Activated CD4-positive, alpha-beta T cell treated with anti-CD3 and anti-CD28 coated beads for 36 hours (primary cell): ENCODE data around the gene OBI1. TPM values are rescaled to one million over a fixed set of nuclear protein-coding genes. Genes with fewer than 3 reads are reported as not detected.

Experiments used
- ATAC-seq: fragments of 200-7000 bp; cut with Tn5 transposase; one replicate; pipeline ENCODE4 v1.10.0; 2021; ENCODE audit warnings: mild to moderate bottlenecking, moderate library complexity
- CTCF ChIA-PET: fragments of 350-600 bp; sonication (Branson Sonifier 250); formaldehyde crosslinking; loops from one replicate; lab custom pipeline; 2021; ENCODE audit warnings: antibody characterized with exemption; lab: Charles Lee
- POLR2A ChIA-PET: fragments of 350-600 bp; sonication (Branson Sonifier 250); formaldehyde crosslinking; loops from one replicate; lab custom pipeline; 2021; ENCODE audit warnings: antibody characterized with exemption, inconsistent platforms; lab: Charles Lee
- DNase-seq: peaks from one replicate; pipeline ENCODE4 v3.0.0-alpha.2; 2020
- H3K27ac Mint-ChIP-seq: one replicate; pipeline ENCODE4 v1.8.0; 2021; ENCODE audit warnings: mixed read lengths
- H3K27me3 Mint-ChIP-seq: one replicate; pipeline ENCODE4 v1.8.0; 2021; ENCODE audit warnings: mixed read lengths
- H3K36me3 Mint-ChIP-seq: one replicate; pipeline ENCODE4 v1.8.0; 2021; ENCODE audit warnings: low read depth, mixed read lengths
- H3K4me1 Mint-ChIP-seq: one replicate; pipeline ENCODE4 v1.8.0; 2021; ENCODE audit warnings: mixed read lengths
- H3K4me3 Mint-ChIP-seq: one replicate; pipeline ENCODE4 v1.8.0; 2021; ENCODE audit warnings: mild to moderate bottlenecking, moderate library complexity, mixed read lengths
- H3K9me3 Mint-ChIP-seq: one replicate; pipeline ENCODE4 v1.8.0; 2021; ENCODE audit warnings: low read depth, mixed read lengths
- intact Hi-C, 2 experiments: fragments of 100-400 bp; cut with DNase I in 1 of 2; cut with micrococcal nuclease in 1 of 2; formaldehyde crosslinking; loops; one replicate each; pipeline versions ENCODE4 v1.14.2 to v1.15.1; 2022 to 2024; cut with DNase I, micrococcal nuclease
- total RNA-seq, 2 experiments: library from RNA; stranded (reverse); gene quantifications; one replicate each; pipeline ENCODE4 v1.2.3, GENCODE V29; 2021

Gene OBI1, protein sequence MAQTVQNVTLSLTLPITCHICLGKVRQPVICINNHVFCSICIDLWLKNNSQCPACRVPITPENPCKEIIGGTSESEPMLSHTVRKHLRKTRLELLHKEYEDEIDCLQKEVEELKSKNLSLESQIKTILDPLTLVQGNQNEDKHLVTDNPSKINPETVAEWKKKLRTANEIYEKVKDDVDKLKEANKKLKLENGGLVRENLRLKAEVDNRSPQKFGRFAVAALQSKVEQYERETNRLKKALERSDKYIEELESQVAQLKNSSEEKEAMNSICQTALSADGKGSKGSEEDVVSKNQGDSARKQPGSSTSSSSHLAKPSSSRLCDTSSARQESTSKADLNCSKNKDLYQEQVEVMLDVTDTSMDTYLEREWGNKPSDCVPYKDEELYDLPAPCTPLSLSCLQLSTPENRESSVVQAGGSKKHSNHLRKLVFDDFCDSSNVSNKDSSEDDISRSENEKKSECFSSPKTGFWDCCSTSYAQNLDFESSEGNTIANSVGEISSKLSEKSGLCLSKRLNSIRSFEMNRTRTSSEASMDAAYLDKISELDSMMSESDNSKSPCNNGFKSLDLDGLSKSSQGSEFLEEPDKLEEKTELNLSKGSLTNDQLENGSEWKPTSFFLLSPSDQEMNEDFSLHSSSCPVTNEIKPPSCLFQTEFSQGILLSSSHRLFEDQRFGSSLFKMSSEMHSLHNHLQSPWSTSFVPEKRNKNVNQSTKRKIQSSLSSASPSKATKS
- total RNA-seq: 10 to 100 TPM; 20.5 to 20.6 TPM

DNA sequence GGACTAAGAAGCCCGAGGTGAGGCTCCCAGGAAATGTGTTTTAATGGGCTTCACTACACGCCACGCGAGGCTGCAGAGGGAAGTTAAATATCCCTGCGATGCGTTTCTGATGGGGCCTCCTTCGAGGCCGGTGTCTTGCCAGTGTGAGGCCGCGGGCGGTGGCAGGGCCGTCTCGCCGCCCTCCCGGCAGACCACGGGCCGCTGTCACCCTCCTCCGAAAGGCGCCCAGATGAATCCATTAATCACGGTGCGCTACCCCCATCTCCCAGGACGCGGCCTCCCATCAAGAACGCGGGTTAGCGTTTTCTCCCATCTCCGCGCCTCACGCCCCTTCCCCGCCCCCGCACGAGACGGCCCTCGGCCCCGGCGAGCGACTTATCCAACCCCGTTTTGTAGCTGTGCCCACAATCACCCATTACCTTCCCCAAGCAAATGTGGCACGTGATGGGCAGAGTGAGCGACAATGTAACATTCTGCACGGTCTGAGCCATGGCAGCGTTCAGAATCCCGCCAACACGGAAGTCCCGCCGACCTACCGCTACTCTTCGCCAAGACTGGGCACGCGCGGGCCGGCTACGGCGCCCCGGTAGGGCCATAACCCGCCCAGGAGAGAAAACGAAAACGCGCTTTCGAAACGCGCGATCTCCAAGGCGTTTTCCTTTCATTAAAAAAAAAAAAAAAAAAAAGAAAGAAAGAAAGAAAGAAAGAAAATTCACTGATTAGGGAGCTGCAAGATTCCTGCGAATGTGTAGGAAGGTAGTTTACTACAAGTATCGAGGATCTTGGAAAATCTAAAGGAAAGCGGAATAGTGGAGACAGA, at the start of gene OBI1:
Gene OBI1, minus strand, starts transcription at position 526 of the 820 bp plus-strand sequence. Its CDS starts 35 bp downstream, at position 491.
- peaks cover 33% of the 10 kb centered on the region for H3K4me1 Mint-ChIP-seq
- no peaks in the 10 kb centered on the region for H3K27me3 Mint-ChIP-seq
- H3K36me3 Mint-ChIP-seq: peaks cover 15% of the 10 kb centered on the region
- H3K4me3 Mint-ChIP-seq: peak within 1 kb of the TSS; percentile 85
- intact Hi-C loops: loop anchor here (1.0 to 10.0 kb wide), 8 partner anchors 54 to 1332 kb away; partner anchors contain the start of genes RBM26 (in 2 of the 2), MYCBP2 (in 1 of the 2), POU4F1 (in 1 of the 2) and SLAIN1 (in 1 of the 2)
- H3K9me3 Mint-ChIP-seq: no peaks in the 10 kb centered on the region
- ChIA-PET CTCF (no interaction called here), POLR2A (no interaction called here)
- H3K27ac Mint-ChIP-seq: peak within 1 kb of the TSS; percentile 97
- ATAC-seq (peak; percentile 93), DNase-seq (peak; percentile 94)

DNA sequence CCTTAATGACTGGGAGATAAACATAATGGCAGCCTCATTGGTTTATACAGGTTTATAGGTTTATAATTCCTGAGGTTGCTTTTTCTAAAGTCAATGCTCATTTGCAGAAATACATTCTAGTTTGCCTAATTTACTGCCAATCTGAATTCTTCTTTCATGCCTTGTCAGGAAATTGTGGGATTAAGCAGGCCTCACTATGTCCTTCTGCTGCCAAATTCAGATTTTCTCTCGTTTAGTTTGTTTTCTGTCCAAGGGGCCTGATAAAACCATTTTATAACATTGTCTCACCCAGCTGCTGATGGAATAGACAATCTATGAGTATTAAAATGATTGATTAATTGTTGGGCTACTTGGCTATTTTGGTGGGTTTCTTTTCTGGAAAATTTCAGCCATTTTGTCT, 42.4 kb upstream of the OBI1 start:
- POLR2A ChIA-PET: no interaction called here
- ATAC-seq: no peak
- Mint-ChIP-seq H3K36me3 (no peaks in the 10 kb centered on the region), H3K27me3 (peaks cover 17% of the 10 kb centered on the region), H3K9me3 (peaks cover 1% of the 10 kb centered on the region), H3K4me3 (no peak overlapping the region), H3K4me1 (no peaks in the 10 kb centered on the region), H3K27ac (no peak overlapping the region)
- intact Hi-C loops: no loop called here
- CTCF ChIA-PET: no interaction called here
- no peak for DNase-seq

- POLR2A ChIA-PET: no interaction called here
Measured at GRCh38 chr13:78700121-78700910, 41.4 kb upstream of the OBI1 start.

DNA sequence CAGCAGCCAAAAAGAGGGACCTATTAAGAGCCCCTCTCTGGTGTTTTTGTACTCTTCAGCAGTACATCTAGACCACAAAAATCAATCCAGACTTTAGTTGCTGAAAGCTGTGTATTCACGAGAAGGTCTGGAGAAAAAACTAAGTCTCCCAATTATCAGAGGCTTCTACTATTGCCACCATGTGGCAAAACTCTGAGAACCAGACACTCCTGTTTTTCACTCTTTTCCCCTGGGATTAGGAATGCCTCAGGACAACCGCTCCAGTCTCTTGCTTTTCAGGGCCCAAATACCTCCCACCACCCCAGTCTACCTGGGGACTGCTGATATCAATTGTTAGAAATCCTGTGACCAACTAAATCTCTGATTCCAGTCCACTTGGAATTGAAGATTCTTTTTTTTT, 30.1 kb upstream of the OBI1 start:
- H3K27ac Mint-ChIP-seq: no peak overlapping the region
- peaks cover 13% of the 10 kb centered on the region for H3K27me3 Mint-ChIP-seq
- DNase-seq (no peak), ATAC-seq (no peak)
- CTCF ChIA-PET: no interaction called here
- H3K36me3 Mint-ChIP-seq: no peaks in the 10 kb centered on the region
- H3K9me3 Mint-ChIP-seq: no peaks in the 10 kb centered on the region
- POLR2A ChIA-PET: no interaction called here
- no peak overlapping the region for H3K4me3 Mint-ChIP-seq
- H3K4me1 Mint-ChIP-seq: no peaks in the 10 kb centered on the region
- intact Hi-C loops: no loop called here

More at GRCh38 chr13:78700121-78700910, 41.4 kb upstream of the OBI1 start:
- Mint-ChIP-seq H3K4me3 (no peak overlapping the region), H3K9me3 (peaks cover 1% of the 10 kb centered on the region), H3K27ac (no peak overlapping the region), H3K36me3 (no peaks in the 10 kb centered on the region), H3K27me3 (peaks cover 19% of the 10 kb centered on the region), H3K4me1 (no peaks in the 10 kb centered on the region)
- CTCF ChIA-PET: no interaction called here
- DNase-seq (no peak), ATAC-seq (no peak)
- intact Hi-C loops: no loop called here

- ChIA-PET POLR2A (no interaction called here), CTCF (no interaction called here)
- peaks cover 13% of the 10 kb centered on the region for H3K27me3 Mint-ChIP-seq
- H3K9me3 Mint-ChIP-seq: no peaks in the 10 kb centered on the region
- no peaks in the 10 kb centered on the region for H3K36me3 Mint-ChIP-seq
- no peak overlapping the region for H3K4me3 Mint-ChIP-seq
- intact Hi-C loops: no loop called here
- H3K4me1 Mint-ChIP-seq: no peaks in the 10 kb centered on the region
- DNase-seq: no peak
- H3K27ac Mint-ChIP-seq: no peak overlapping the region
- ATAC-seq: no peak
Measured at GRCh38 chr13:78686461-78686860, 27.5 kb upstream of the OBI1 start.

- H3K9me3 Mint-ChIP-seq: no peaks in the 10 kb centered on the region
- H3K27ac Mint-ChIP-seq: no peak overlapping the region
- no peaks in the 10 kb centered on the region for H3K4me1 Mint-ChIP-seq
- ChIA-PET CTCF (no interaction called here), POLR2A (no interaction called here)
- ATAC-seq: no peak
- H3K36me3 Mint-ChIP-seq: no peaks in the 10 kb centered on the region
- no peak overlapping the region for H3K4me3 Mint-ChIP-seq
- H3K27me3 Mint-ChIP-seq: peaks cover 10% of the 10 kb centered on the region
- DNase-seq: no peak
- intact Hi-C loops: no loop called here
Measured at GRCh38 chr13:78680576-78681350, 21.8 kb upstream of the OBI1 start.

DNA sequence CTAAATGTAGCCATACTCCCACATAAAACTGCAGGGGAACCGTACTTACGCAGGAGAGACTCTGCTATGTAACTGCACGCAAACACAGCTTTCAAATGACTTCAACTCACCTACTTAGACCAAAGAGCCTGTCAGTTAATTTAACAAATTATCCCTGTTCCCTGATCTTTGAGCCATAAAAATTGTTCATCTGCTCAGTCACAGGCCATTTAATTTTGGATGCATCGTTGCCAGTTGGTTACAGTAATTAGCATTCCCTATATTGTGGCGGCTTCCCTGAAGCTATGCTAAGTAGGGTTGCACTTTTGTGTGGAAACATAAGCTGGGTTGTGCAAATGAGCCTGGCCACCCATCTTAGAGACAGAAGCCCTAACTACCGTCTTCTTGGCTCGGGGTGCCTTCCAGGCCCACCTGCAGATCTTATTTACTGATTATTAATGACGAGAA, 21.2 kb upstream of the OBI1 start:
- Mint-ChIP-seq H3K36me3 (no peaks in the 10 kb centered on the region), H3K27me3 (peaks cover 8% of the 10 kb centered on the region), H3K27ac (no peak overlapping the region), H3K4me1 (no peaks in the 10 kb centered on the region), H3K4me3 (no peak overlapping the region), H3K9me3 (no peaks in the 10 kb centered on the region)
- no peak for ATAC-seq
- POLR2A ChIA-PET: no interaction called here
- CTCF ChIA-PET: no interaction called here
- intact Hi-C loops: no loop called here
- DNase-seq: no peak

DNA sequence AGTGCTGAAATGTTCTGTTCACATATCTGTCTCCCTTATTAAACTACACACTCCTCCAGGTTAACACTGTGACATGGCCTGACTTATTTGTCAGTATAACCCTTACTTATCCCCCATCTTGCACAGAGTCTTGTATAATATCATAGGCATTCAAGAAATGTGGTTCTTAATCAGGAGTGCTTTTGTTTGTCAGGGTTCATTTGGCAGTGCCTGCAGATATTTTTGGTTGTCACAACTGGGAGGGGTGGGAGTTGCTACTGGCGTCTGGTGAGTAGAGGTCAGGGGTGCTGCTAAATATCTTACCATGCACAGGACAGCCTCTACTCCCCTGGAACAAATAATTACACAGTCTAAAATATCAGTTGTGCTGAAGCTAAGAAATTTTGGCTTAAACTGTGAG, 20.4 kb upstream of the OBI1 start:
- Mint-ChIP-seq H3K36me3 (no peaks in the 10 kb centered on the region), H3K4me1 (no peaks in the 10 kb centered on the region), H3K4me3 (no peak overlapping the region), H3K27ac (no peak overlapping the region), H3K27me3 (peaks cover 8% of the 10 kb centered on the region), H3K9me3 (no peaks in the 10 kb centered on the region)
- DNase-seq (no peak), ATAC-seq (no peak)
- ChIA-PET POLR2A (no interaction called here), CTCF (interaction anchor here (0.5 kb wide), 1 partner anchor 478 kb away, joined by 3 read pairs; no protein-coding TSS in a partner anchor)
- intact Hi-C loops: no loop called here

GRCh38 chr13:78675112-78675511, 16.2 kb upstream of the OBI1 start:
- H3K4me1 Mint-ChIP-seq: no peaks in the 10 kb centered on the region
- peaks cover 7% of the 10 kb centered on the region for H3K27me3 Mint-ChIP-seq
- intact Hi-C loops: no loop called here
- DNase-seq (no peak), ATAC-seq (no peak)
- CTCF ChIA-PET: interaction anchor here (0.6 to 0.7 kb wide), 2 partner anchors 84 to 276 kb away, joined by 3 read pairs; no protein-coding TSS in a partner anchor
- H3K4me3 Mint-ChIP-seq: no peak overlapping the region
- H3K9me3 Mint-ChIP-seq: no peaks in the 10 kb centered on the region
- H3K36me3 Mint-ChIP-seq: no peaks in the 10 kb centered on the region
- no peak overlapping the region for H3K27ac Mint-ChIP-seq
- POLR2A ChIA-PET: no interaction called here

GRCh38 chr13:78674638-78675037, 15.7 kb upstream of the OBI1 start:
- DNase-seq: no peak
- Mint-ChIP-seq H3K4me3 (no peak overlapping the region), H3K27ac (no peak overlapping the region), H3K4me1 (no peaks in the 10 kb centered on the region), H3K9me3 (no peaks in the 10 kb centered on the region), H3K27me3 (peaks cover 7% of the 10 kb centered on the region), H3K36me3 (no peaks in the 10 kb centered on the region)
- CTCF ChIA-PET: interaction anchor here (0.7 to 1.0 kb wide), 2 partner anchors 18 to 276 kb away, joined by 3 read pairs; no protein-coding TSS in a partner anchor
- ATAC-seq: no peak
- POLR2A ChIA-PET: no interaction called here
- intact Hi-C loops: no loop called here
